NCI-H2081 (cell line): ENCODE data around the gene CCNDBP1.
A peak's percentile ranks its signal among the peaks of the same experiment; 100 is the strongest.
"Not testable (repeated sequence)": the region's sequence is repeated elsewhere in the genome, so short reads cannot be mapped to it uniquely, and the experiment has no call there.

Experiments used
- DNase-seq, 2 experiments: peaks; one replicate each; lab custom pipeline; 2025; lab: John Stamatoyannopoulos, UW

CCNDBP1 gene

DNA sequence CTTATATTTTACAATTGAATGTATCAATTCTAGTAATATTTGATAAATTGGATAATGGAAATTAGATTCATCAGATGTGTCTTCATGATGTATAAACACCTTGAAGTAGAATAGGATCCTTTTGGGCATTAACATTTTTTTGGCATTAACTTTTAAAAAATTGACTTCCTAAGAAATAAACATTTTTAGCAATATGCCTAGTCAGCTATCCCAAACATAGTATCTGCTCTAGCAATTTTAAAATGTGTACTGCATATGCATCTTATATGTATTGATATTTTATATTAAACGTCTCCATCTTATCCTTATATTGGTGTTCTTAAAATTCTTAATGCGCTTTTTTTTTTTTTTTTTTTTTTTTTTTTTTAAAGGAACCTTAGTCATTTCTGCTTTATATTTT, 8.5 kb downstream of the CCNDBP1 start:
- no peak for DNase-seq

DNA sequence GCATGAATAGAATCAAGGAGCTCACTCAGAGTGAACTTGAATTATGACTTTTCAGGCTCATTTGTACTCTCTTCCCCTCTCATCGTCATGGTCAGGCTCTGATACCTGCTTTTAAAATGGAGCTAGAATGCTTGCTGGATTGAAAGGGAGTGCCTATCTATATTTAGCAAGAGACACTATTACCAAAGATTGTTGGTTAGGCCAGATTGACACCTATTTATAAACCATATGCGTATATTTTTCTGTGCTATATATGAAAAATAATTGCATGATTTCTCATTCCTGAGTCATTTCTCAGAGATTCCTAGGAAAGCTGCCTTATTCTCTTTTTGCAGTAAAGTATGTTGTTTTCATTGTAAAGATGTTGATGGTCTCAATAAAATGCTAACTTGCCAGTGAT, 9.6 kb downstream of the CCNDBP1 start:
- DNase-seq, result no peak

DNA sequence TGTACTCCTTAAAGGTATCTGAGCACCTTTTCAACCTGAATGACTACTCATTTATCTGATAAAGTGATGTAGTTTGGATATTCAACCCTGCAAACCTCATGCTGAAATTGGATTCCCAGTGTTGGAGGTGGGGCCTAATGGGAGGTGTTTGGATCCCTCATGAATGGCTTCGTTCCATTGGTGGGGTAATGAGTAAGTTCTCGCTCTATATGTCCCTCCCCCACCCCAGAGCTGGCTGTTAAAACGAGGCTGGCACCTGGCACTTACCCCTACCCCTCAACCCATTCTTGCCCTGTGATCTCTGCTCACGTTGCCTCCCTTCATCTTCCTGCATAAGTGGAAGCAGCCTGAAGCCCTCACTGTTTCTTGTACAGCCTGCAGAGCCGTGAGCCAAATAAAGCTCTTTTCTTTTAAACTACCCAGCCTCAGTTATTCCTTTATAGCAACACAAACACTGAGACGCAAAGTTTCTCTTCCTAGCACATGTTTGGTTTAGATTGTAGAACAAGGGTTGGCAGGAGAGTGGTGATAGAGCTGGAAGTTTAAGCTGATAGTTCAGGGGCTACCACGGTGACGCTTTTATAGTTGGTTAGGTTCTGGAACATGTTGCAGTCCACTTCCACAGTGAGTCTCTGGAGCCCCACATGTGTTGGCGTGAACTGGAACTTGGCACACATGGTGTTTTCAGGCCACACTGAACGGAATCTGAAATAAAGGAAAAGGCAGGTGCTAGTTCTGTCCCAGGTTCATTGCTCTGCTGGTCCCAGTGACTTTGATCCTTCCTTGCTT, 11.8 kb downstream of the CCNDBP1 start:
- DNase-seq, result no peak

DNA sequence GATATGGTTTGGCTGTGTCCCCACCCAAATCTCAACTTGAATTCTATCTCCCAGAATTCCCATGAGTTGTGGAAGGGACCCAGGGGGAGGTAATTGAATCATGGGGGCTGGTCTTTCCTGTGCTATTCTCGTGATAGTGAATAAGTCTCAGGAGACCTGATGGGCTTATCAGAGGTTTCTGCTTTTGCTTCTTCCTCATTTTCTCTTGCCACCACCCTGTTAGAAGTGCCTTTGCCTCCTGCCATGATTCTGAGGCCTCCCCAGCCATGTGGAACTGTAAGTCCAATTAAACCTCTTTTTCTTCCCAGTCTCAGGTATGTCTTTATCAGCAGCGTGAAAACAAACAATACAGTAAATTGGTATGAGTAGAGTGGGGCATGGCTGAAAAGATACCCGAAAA, 12.6 kb downstream of the CCNDBP1 start:
- DNase-seq, result not testable (repeated sequence)

DNA sequence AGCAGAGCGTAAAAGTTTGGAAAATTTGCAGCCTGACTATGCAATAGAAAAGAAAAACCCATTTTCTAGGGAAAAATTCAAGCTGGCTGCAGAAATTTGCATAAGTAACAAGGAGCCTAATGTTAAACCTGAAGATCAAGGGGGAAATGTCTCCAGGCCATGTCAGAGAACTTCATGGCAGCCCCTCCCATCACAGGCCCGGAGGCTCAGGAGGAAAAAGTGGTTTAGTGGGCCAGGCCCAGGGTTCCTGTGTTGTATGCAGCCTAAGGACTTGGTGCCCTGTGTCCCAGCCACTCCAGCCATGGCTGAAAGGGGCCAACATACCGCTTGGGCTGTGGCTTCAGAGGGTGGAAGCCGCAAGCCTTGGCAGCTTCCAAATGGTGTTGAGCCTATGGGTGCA, 13.4 kb downstream of the CCNDBP1 start:
- not testable (repeated sequence) for DNase-seq

DNA sequence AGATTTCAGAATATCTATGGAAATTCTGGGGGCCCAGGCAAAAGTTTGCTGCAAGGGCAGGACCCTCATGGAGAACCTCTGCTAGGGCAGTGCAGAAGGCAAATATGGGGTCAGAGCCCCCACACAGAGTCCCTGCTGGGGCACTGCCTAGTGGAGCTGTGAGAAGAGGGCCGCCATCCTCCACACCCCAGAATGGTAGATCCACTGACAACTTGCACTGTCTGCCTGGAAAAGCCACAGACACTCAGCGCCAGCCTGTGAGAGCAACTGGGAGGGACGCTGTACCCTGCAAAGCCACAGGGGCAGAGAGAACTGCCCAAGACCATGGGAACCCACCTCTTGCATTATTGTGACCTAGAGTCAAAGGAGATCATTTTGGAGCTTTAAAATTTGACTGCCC, 13.8 kb downstream of the CCNDBP1 start:
- no peak for DNase-seq

DNA sequence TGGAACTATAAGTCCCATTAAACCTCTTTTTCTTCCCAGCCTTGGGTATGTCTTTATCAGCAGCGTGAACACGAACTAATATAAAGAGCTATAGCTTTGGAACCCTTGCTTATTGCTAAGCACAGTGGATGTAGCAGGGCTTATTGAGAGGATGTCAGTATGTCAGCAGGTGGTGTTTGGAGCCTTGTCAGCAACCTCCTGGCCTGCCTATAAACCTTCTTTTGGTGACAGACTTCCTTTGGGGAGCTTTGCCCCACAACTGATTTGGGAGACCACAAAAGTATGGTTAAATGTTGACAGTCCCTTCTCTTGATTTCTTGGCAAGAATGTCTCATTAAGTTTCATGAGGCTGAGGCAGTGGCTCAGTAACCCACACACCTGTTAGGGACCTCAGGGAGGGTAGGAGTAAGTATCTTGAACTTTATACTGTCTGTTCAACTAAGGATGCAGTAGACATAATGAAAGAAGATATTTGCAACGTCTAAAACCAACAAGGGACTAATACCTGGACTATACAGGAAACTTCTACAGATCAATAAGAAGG, 14.8 kb downstream of the CCNDBP1 start:
- DNase-seq, result no peak

DNA sequence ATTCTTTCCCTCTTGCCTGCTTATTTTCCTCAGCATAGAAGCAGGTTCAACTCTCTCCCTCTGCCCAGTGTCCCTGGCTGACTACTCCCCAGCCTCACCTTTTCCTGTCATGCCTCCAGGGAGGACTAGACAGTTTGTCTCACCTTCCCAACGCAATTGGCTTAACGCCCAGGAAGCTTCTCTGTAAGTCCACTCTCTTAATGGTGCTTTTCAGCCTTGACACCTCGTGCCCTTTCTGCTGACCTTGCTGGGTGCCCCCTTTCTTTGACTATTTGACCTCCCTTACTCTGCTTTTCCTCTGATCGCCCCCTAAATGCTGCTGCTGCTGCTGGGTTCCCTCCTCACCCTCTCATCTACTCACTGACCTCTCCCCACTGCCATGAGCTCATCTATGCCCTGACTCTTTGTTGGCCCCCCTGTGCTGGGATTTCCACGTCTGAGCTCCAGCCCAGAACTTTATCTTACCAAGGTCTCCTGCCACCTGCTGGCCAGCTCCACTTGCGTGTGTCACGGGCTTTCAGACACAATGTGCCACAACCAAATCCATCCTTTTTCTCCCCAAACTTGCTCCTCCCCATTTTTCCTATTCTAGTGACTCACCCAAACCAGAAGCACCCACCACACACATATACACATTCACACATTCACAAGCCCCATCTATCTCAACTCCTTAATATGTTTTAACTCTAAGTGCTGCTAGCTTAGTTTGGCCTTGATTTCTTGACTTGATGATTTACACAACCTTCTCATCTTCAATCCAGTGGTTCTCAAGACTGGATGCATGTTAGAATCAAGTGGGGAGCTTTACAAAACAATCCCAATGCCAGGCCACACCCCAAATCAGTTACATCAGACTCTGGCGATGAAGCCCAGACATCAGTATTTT, 19.1 kb downstream of the CCNDBP1 start:
- DNase-seq, result peak in 1 of 2 experiments; percentile 12

DNA sequence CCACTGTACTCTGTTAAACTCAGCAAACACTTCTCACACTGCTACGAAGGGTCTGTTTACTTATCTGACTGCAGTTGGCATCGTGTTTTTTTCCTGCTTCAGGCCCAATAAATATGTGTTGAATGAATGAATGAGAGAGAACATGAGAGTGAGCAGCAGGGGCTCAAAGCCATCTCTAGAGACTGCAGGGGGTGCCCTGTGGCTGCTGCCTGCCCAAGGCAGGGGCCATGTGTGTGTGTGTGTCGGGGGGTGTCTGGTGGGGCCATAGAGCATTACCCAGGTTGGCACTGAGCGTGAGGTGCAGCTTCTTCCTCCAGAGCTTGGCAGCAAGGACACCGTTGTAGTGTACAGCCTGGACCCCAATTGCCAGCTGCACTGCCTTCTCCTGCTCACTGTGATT, 20.9 kb downstream of the CCNDBP1 start:
- DNase-seq, result no peak

DNA sequence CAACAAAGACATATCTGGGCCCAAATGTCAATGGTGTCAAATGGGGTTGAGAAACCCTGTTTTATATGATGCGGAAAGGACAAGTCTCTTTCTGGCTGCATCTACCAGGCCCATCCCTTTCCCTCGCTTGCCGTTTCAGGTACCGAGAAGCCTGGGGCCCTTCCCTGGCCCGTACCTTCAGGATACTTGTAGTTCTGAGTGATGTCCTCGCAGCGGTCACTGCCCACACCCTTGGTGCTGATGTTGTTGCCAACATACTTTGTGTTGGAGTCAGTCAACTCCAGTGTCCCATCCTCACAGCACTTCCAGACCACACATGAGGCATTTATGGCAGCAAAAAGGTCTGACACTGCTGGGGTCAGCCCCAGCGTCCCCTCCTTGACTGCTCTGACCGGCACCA, 21.8 kb downstream of the CCNDBP1 start:
- no peak for DNase-seq

DNA sequence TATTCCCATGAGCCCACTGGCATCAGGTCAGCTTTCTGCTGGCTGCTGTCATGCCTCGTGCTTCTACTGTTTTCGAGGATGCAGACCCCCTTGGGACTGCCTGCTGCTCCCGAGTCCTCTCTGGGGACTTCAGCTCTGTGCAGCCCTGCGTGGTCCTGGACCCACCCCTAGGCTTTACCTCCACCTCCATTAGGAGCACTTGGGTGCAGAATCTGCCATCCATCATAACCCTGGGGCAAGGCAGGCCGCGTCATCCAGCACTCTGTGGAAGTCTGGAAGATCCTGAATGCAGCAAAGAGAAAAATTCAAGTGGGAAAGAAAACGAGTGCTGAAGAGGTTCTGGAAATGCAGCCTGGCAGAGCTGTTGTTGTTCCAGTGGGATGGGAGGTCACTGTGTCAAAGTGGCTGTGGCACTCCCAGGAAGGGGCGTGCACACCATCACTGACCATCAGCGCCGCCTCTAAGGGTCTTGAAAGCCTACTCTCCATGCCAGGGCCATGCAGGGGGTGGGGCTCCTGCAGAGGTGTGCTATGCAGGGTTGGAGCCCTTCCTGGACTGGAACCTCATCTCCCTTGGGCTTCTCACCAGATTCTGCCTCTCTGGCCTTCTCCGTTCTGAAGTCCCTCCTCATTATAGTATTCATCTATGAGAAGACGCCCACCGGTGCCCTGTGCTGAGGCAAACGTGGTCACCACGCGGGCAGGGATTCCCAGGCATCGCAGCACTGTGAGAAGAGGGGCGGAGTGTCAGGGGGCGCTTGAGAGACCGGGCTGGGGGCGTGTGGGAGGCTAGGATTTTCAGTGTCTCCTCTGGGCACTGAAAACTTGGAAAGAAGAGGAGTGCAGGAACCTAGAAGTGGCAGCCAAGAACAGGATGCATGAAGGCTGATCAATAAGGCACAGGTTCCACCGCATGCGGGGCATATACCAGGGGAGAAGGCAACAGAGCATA, 23.1 kb downstream of the CCNDBP1 start:
- DNase-seq, result no peak

DNA sequence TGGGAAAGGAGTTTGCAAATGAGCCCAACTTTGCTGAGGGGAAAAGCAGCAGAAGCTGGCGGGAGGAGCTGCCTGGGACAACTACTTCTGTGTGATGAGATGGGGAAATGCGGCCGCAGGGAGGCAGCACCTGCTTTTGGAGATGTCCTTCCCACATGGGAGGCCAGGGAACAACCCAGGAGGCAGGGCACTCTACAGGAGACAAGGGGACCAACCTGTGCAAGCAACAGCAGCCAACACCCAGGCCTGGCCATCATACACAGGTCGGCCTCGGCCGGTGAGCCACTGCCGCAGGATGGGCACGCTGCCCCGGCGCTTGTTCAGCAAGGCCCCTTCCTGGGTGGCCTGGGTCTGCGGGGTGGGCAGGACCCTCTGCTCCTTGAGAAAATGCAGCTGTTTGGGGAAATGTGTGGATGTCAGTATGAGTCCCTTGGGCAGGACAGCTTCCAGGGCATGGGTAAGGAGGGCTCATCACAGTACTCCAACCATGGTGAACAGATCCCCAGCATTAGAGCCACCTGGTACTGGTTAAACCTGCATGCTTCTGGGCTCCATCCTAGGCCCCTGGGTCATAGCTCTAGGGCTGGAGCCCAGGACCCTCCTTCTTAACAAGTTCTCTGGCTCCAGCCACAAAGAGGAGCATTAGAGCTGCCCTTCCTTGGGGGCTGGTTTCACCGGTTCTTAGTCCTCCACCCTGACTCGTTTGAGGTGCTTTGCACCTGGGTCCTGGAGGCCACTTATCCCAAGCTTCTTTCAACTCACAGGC, 24.0 kb downstream of the CCNDBP1 start:
- no peak for DNase-seq

DNA sequence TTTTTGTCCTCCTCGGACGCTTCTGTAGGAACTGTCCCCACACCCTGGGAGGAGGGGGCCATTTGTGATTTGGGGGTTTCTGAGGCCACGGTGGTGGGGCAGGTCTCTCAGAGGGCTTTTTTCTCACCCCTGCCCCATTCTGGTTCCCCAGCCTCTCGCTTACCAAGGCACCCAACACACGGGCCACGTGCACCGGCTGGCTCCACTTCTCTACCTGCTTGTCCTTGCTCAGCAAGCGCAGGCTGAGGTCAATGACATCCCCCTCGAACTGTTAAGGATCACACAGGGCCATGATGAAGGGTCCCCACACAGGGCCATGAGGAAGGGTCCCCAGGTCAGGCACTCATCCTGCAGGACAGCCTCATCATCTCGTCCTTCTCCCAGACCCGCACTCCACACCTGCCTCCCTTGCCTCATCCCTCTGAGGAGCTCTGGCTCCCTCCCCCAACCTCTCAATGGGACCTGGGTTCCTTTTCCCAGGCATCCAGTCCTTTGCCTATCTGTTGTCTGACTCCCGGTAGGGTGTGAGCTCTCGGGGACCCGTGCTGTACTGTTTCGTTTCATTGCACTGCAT, 25.1 kb downstream of the CCNDBP1 start:
- DNase-seq, result no peak

DNA sequence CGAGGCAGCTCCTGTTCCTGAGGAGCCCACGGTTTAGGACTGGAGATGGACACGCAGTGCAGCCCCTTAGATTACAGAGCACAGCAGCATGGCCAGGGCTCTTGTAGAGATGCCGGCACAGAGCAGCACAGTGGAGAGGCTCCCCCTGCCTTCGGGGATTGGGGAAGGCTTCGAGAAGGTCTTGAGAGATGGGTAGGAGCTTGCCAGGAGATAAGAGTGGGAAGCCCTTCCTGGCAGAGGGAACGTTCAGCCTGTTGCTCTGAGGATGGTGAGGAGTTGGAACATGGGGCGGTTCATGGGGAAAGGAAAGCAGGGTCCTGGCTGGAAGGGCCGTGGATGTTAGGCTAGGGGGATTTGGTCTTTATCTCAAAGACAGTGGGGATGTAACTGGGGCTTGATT, 25.6 kb downstream of the CCNDBP1 start:
- no peak for DNase-seq

DNA sequence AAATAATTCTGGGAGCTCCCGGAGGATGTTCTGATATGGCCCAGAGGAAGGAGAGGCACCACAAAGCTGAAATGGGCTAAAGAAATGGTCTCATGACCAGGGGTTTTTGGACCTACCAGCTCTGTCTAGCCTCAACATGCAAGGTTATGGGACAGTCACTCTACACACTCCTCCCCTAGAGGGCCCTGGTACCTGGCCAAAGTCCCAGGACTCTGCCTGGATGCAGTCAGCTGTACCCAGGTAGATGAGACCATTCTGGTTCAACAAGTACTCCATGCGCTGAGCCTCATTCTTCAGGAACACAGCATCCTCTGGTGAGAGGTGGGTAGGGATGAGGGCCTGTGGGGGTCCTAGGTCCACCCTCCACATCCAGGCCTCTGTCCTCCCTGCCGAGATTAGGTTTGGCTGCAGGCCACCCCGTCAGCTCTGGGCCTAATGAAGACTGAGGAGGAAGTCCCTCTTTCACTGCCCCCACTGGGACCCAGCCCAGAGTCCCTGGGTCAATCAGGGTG, 26.1 kb downstream of the CCNDBP1 start:
- DNase-seq, result no peak

DNA sequence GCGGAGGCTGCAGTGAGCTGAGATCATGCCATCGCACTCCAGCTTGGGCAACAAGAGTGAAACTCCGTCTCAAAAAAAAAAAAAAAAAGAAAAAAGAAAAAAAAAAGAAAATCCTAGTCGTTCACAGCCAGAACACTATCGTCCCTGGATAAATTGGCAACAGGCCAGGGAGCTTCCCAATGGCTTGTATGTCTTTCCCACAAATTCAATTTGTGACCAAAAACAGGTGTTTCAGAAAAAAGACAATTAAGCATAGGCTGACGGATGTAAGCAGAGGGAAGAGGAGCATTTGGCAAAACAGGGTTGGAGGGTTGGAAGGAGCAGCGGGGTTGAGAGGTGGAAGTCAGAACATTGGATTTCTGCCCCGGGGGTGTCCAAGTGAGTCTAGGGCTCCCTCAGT, 27.1 kb downstream of the CCNDBP1 start:
- no peak for DNase-seq

DNA sequence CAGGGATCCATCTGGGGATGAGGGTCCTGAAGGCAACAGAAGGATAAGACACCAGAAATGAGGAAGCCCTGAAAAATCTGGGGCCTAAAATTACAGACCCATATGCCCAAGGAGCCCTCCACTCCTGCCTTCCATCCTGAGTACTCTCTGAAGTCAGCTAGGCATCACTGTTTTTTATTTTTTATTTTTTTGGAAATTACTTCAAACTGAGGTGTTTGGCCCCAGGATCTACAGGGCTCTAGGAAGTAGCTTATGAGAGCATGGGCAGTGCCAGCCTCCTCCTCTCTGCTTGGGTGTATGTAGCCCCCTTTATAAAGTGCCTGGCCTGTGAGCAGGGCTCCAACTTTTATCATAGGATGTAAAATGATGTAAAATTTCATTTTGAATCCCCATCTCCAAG, 27.7 kb downstream of the CCNDBP1 start:
- no peak for DNase-seq

DNA sequence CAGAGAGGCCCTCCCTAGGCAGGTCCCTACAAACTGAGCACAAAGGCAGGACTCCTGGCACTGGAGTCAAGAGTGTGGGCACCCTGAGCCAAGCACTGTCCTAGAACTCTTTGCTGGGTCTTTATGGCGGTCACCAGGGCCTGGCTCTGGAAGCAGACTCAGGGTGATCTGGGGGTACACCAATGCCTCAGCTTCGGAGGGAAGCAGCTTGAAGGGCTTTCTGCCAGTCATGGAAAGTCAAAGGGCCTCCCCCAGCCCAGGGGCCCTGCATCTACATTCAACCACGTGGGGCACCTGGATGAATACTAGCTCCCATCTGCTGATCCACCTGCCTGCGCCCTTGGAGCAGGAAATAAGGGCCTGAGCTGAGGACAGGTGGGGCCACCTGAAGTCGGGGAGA, 28.3 kb downstream of the CCNDBP1 start:
- no peak for DNase-seq

DNA sequence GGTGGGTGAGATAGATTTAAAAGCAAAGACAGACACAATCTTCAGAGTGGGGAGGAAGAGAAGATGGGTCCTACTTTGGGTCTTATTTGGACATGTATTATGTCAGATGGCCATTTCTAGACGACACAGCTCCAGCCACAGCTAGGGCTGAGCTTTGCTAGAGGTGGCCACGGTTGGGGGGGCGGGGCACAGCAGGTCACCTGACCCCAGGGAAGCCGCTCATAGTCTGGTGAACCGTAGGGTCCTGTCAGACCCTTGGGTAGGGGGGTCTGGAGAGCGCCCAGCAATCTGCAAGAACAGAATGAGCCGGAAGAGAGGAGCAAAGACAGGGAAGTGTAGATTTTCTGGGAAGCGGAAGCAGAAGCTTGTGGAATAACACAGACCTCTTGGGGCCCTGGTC, 29.0 kb downstream of the CCNDBP1 start:
- no peak for DNase-seq

DNA sequence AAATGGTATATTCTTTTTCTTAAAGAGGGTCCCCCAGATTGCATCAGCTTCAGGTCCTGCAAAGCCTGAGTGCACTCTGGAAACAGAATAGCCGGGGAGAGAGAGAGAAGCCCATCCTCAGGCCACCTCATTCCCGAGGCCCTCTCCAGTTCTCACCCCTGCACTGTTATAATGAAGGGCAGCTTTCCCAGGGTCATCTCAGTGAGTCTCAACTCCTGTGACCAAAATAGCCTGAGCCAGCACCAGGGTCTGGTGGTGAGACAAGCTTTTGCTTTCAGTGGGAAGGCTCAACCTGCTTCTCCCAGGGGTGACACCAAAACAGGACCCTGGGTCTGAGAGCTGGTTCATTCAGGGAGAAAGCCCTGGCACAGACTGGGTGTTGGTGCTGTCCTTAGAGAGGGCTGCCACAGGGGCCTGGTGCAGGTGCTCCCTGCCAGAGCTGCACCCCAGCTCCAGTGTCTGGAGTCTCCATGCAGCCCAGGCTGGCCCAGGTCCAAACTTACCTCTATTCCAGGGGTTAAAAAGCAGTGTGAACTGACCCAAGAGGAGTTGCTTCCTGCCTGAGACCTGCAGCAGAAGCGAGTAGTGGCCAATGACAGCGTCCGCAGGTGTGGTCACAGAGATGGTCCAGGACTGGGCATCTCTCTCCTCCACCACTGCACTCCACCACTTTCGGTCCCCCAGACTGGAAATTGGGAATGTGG, 29.5 kb downstream of the CCNDBP1 start:
- no peak for DNase-seq
